T follicular helper cell (primary cell): Measurements from ENCODE around the gene LRRC7.

ENCODE experiments used
- DNase-seq: peaks from one replicate; pipeline ENCODE4 v3.0.0-alpha.2; 2020; ENCODE audit warnings: low read depth

Gene LRRC7

GRCh38 chr1:69976896-69977295 lies 409.2 kb downstream of the LRRC7 start:
- no peak for DNase-seq

- DNase-seq: no peak
These were observed 415.3 kb downstream of the LRRC7 start for GRCh38 chr1:69982992-69983391.

- no peak for DNase-seq
These were observed 417.7 kb downstream of the LRRC7 start for GRCh38 chr1:69985376-69985775.

GRCh38 chr1:69985901-69986439 lies 418.2 kb downstream of the LRRC7 start:
- DNase-seq: no peak

- no peak for DNase-seq
These were observed 420.2 kb downstream of the LRRC7 start for GRCh38 chr1:69987881-69988280.

- no peak for DNase-seq
These were observed 423.9 kb downstream of the LRRC7 start for GRCh38 chr1:69991644-69992043.

GRCh38 chr1:69992594-69992993 lies 424.9 kb downstream of the LRRC7 start:
- DNase-seq: no peak

GRCh38 chr1:69993810-69994209 lies 426.1 kb downstream of the LRRC7 start:
- no peak for DNase-seq

- no peak for DNase-seq
These were observed 426.5 kb downstream of the LRRC7 start for GRCh38 chr1:69994241-69994640.

- no peak for DNase-seq
These were observed 431.1 kb downstream of the LRRC7 start for GRCh38 chr1:69998847-69999246.

GRCh38 chr1:70003211-70003908 lies 435.6 kb downstream of the LRRC7 start:
- DNase-seq: no peak

GRCh38 chr1:70005386-70006034 lies 437.8 kb downstream of the LRRC7 start:
- no peak for DNase-seq

- DNase-seq: no peak
These were observed 440.9 kb downstream of the LRRC7 start for GRCh38 chr1:70008660-70009059.

- DNase-seq: no peak
These were observed 450.0 kb downstream of the LRRC7 start for GRCh38 chr1:70017770-70018169.

GRCh38 chr1:70024272-70024671 lies 456.6 kb downstream of the LRRC7 start:
- DNase-seq: no peak

GRCh38 chr1:70025052-70025451 lies 457.3 kb downstream of the LRRC7 start:
- no peak for DNase-seq

- no peak for DNase-seq
These were observed 458.1 kb downstream of the LRRC7 start for GRCh38 chr1:70025846-70026245.

GRCh38 chr1:70033266-70033873 lies 465.6 kb downstream of the LRRC7 start:
- DNase-seq: no peak

GRCh38 chr1:70033936-70034335 lies 466.2 kb downstream of the LRRC7 start:
- no peak for DNase-seq

- DNase-seq: no peak
These were observed 466.7 kb downstream of the LRRC7 start for GRCh38 chr1:70034403-70034802.

GRCh38 chr1:70038025-70038424 lies 470.3 kb downstream of the LRRC7 start:
- no peak for DNase-seq

- no peak for DNase-seq
These were observed 471.8 kb downstream of the LRRC7 start for GRCh38 chr1:70039485-70039884.
